Upper lobe of left lung (tissue), 6 donors: Measurements from ENCODE around the gene LYSET. TPM values are rescaled to one million over a fixed set of nuclear protein-coding genes. Genes with fewer than 3 reads are reported as not detected.
"Not testable (repeated sequence)": the region's sequence is repeated elsewhere in the genome, so short reads cannot be mapped to it uniquely, and the experiment has no call there.

Experiments used
- ATAC-seq, 2 donors: fragments of 200-7000 bp; cut with Tn5 transposase; one replicate each; pipeline ENCODE4 v1.9.1; 2022; ENCODE audit warnings: mild to moderate bottlenecking in 2 of 2, moderate library complexity in 2 of 2; ENCODE audit not compliant: low FRiP score in 2 of 2
- DNase-seq, 2 donors: peaks; one replicate each; pipeline ENCODE4 v3.0.0-alpha.2; 2019 to 2020
- H3K27ac ChIP-seq, 4 donors: fragments of 200-600 bp; sonication (generic); one replicate each; pipeline ENCODE4 v1.5.1; 2016 to 2019
- H3K27me3 ChIP-seq, 4 donors: fragments of 200-600 bp; sonication (generic); one replicate each; pipeline ENCODE4 v1.5.1; 2017 to 2019
- H3K36me3 ChIP-seq, 4 donors: fragments of 200-600 bp; sonication (generic); one replicate each; pipeline ENCODE4 v1.5.1; 2016 to 2019
- H3K4me1 ChIP-seq, 4 donors: fragments of 200-600 bp; sonication (generic); one replicate each; pipeline ENCODE4 v1.5.1; 2018 to 2019
- H3K4me3 ChIP-seq, 4 donors: fragments of 200-600 bp; sonication (generic); one replicate each; pipeline ENCODE4 v1.5.1; 2017 to 2019; ENCODE audit warnings: mild to moderate bottlenecking in 2 of 4, moderate library complexity in 1 of 4
- H3K9me3 ChIP-seq, 4 donors: fragments of 200-600 bp; sonication (generic); one replicate each; pipeline ENCODE4 v1.5.1; 2018 to 2019
- CTCF ChIP-seq, 6 experiments: fragments of 450-650 bp in 4 of 6; fragments of 200-600 bp in 2 of 6; sonication (generic) in 2 of 6; IDR thresholded peaks; one replicate each; pipeline ENCODE4 v1.5.1; 2016 to 2019; ENCODE audit warnings: antibody characterized with exemption in 6 of 6
- EP300 ChIP-seq, 4 donors: sonication (generic); formaldehyde crosslinking; IDR thresholded peaks; one replicate each; pipeline ENCODE4 v1.5.1; 2017; ENCODE audit warnings: antibody characterized with exemption in 4 of 4, control low read depth in 2 of 4
- POLR2A ChIP-seq, 4 donors: fragments of 450-650 bp; IDR thresholded peaks; one replicate each; pipeline ENCODE4 v1.5.1; 2016 to 2017; ENCODE audit warnings: antibody characterized with exemption in 4 of 4, mild to moderate bottlenecking in 2 of 4
- POLR2AphosphoS5 ChIP-seq, 2 donors: sonication (generic); formaldehyde crosslinking; IDR thresholded peaks; one replicate each; pipeline ENCODE4 v1.5.1; 2017; ENCODE audit warnings: antibody characterized with exemption in 2 of 2
- WGBS, 2 donors: methylation state at CpG; one replicate each; pipeline ENCODE4 v1.1.5; 2017 to 2018; 5-methylcytosine and 5-hydroxymethylcytosine counted together
- total RNA-seq, 6 donors: library from RNA; depleted of rRNA in 4 of 6; stranded (reverse); fragments of >200 nt in 4 of 6; gene quantifications; one replicate each; pipeline versions ENCODE4 v1.1.0 to v1.2.1, GENCODE V29; 2016 to 2021
- donor health status: DM: no; HTN: no; CAD: no; lungs with moderate emphysema.
- donor health status: DM: no; HTN: yes; CAD: no; lungs with severe emphysema.

Gene LYSET
- total RNA-seq, 6 donors from 2014 or later, result 2.6 to 32.1 (median 18.0) TPM

DNA sequence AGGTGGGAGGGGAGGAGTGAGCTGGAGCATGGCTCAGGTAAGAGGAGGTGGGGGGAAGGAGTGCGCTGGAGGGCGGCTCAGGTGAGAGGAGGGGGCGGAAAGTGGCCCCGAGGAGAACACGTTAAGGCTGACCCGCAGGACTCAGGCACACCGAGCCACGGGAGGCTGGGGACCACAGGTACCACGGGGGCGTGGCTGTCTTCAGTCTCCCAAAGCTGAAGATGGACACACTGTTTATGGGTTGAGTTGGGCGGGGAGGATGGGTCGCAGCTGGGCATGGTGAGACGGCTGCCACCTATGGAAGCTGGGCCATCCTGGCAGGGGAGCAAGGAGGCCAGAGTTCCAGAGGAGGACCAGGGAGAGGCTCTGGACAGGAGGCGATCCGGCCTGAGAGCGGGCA is 45.4 kb downstream of the LYSET start:
- WGBS, 2 donors, result 94% methylated on average over 16 of the region's 16 CpGs
- TF ChIP-seq CTCF (IDR thresholded peaks at IDR 0.05), result no peak
- no peak for TF ChIP-seq POLR2A (IDR thresholded peaks at IDR 0.05)
- TF ChIP-seq EP300 (IDR thresholded peaks at IDR 0.05), result no peak
- no peak for TF ChIP-seq POLR2AphosphoS5 (IDR thresholded peaks at IDR 0.05)
- ATAC-seq, result peak in 1 of 2 donors; percentile 31

GRCh38 chr14:93231129-93231979 is 46.2 kb downstream of the LYSET start:
- Histone ChIP-seq H3K4me3 (peak overlapping the region in 3 of 4 donors; percentile 19 to 46 (median 29)), H3K36me3 (peaks cover 12 to 29% (median 24%) of the 10 kb centered on the region in 4 donors)
- no peak for DNase-seq

More for the DNA sequence above, 45.4 kb downstream of the LYSET start:
- peaks cover 0 to 11% (median 8%) of the 10 kb centered on the region in 4 donors for H3K4me1 ChIP-seq
- H3K27me3 ChIP-seq, result no peaks in the 10 kb centered on the region
- no peaks in the 10 kb centered on the region for H3K9me3 ChIP-seq
- H3K27ac ChIP-seq, result no peak overlapping the region
- no peak for DNase-seq
- peak overlapping the region in 1 of 4 donors; percentile 46 for H3K4me3 ChIP-seq
- peaks cover 12 to 35% (median 31%) of the 10 kb centered on the region in 4 donors for H3K36me3 ChIP-seq

DNA sequence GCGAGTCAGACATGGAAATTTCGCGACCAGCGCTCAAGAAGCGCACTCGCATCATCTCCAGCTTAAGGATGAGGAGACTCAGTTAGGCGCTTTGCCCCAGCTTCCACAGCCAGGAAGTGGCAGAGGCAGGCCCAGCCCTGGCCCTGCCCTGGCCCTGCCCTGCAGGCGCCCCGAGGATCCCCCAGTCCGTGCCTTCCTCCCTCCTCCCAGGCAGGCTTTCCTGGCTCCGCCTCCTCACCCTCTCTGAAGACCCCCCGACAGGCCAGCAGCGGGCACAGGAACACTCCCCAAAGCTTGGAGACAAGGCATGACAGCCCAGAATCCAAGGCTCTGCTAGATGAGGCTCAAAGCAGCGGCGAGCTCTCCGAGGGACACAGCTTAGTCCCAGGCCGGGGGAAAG is 47.0 kb downstream of the LYSET start:
- no peak for TF ChIP-seq POLR2AphosphoS5 (IDR thresholded peaks at IDR 0.05)
- no peak for TF ChIP-seq POLR2A (IDR thresholded peaks at IDR 0.05)
- TF ChIP-seq CTCF (IDR thresholded peaks at IDR 0.05), result no peak
- TF ChIP-seq EP300 (IDR thresholded peaks at IDR 0.05), result no peak
- H3K4me3 ChIP-seq, result no peak overlapping the region
- WGBS, 2 donors, result 63 to 76% methylated on average over 10 to 17 of the region's 17 CpGs
- H3K9me3 ChIP-seq, result no peaks in the 10 kb centered on the region
- no peaks in the 10 kb centered on the region for H3K27me3 ChIP-seq
- ATAC-seq (no peak), DNase-seq (no peak)
- peaks cover 7 to 24% (median 20%) of the 10 kb centered on the region in 4 donors for H3K36me3 ChIP-seq
- H3K4me1 ChIP-seq, result peaks cover 0 to 11% (median 8%) of the 10 kb centered on the region in 4 donors
- no peak overlapping the region for H3K27ac ChIP-seq

More at GRCh38 chr14:93231129-93231979, 46.2 kb downstream of the LYSET start:
- H3K9me3 ChIP-seq, result no peaks in the 10 kb centered on the region
- H3K27ac ChIP-seq, result no peak overlapping the region
- 32 to 54% methylated on average over 31 to 39 of the region's 39 CpGs for whole genome bisulfite sequencing, 2 donors
- peak in 1 of 2 donors; percentile 43 for ATAC-seq
- peaks cover 0 to 11% (median 8%) of the 10 kb centered on the region in 4 donors for H3K4me1 ChIP-seq
- H3K27me3 ChIP-seq, result no peaks in the 10 kb centered on the region
- TF ChIP-seq POLR2AphosphoS5 (IDR thresholded peaks at IDR 0.05) (no peak), EP300 (IDR thresholded peaks at IDR 0.05) (no peak), POLR2A (IDR thresholded peaks at IDR 0.05) (no peak), CTCF (IDR thresholded peaks at IDR 0.05) (no peak)

GRCh38 chr14:93233078-93233477 is 48.0 kb downstream of the LYSET start:
- not testable (repeated sequence) for ATAC-seq, H3K27ac ChIP-seq, H3K27me3 ChIP-seq, DNase-seq, H3K4me3 ChIP-seq, H3K9me3 ChIP-seq
- Histone ChIP-seq H3K36me3 (peaks cover 0 to 15% (median 10%) of the 10 kb centered on the region in 4 donors), H3K4me1 (peaks cover 0 to 11% (median 8%) of the 10 kb centered on the region in 4 donors)
- WGBS, 2 donors, result 81 to 86% methylated on average over 5 of the region's 5 CpGs

- ATAC-seq (no peak), DNase-seq (no peak)
- peaks cover 0 to 11% (median 8%) of the 10 kb centered on the region in 4 donors for H3K4me1 ChIP-seq
- no peaks in the 10 kb centered on the region for H3K9me3 ChIP-seq
- TF ChIP-seq CTCF (IDR thresholded peaks at IDR 0.05) (no peak), EP300 (IDR thresholded peaks at IDR 0.05) (no peak), POLR2A (IDR thresholded peaks at IDR 0.05) (no peak), POLR2AphosphoS5 (IDR thresholded peaks at IDR 0.05) (no peak)
- 68 to 69% methylated on average over 10 of the region's 10 CpGs for WGBS, 2 donors
- no peaks in the 10 kb centered on the region for H3K27me3 ChIP-seq
- peaks cover 0 to 10% (median 0%) of the 10 kb centered on the region in 4 donors for H3K36me3 ChIP-seq
- H3K4me3 ChIP-seq, result no peak overlapping the region
- H3K27ac ChIP-seq, result no peak overlapping the region
Observed at GRCh38 chr14:93234798-93235197, 49.7 kb downstream of the LYSET start.
